ENCODE measurements around the gene SDK1.

DNA sequence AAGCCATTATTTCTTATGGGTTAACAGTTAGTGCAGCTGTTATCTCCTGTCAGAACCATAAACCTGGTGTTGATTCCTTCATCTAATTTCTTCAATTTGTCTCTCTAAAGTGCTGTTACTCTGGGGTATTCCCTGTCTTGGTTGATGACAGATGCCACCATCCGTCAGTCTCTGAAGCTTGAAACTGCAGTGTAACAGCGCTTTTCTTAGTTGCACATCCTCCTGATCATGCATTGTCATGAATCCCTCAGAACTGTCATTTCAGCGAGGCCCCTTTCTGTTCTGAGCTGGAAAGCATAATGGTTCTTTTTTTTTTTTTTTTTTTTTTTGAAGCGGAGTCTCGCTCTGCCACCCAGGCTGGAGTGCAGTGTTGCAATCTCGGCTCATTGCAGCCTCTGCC lies 193.9 kb downstream of the SDK1 start:
- TF ChIP-seq, protein P1, sequence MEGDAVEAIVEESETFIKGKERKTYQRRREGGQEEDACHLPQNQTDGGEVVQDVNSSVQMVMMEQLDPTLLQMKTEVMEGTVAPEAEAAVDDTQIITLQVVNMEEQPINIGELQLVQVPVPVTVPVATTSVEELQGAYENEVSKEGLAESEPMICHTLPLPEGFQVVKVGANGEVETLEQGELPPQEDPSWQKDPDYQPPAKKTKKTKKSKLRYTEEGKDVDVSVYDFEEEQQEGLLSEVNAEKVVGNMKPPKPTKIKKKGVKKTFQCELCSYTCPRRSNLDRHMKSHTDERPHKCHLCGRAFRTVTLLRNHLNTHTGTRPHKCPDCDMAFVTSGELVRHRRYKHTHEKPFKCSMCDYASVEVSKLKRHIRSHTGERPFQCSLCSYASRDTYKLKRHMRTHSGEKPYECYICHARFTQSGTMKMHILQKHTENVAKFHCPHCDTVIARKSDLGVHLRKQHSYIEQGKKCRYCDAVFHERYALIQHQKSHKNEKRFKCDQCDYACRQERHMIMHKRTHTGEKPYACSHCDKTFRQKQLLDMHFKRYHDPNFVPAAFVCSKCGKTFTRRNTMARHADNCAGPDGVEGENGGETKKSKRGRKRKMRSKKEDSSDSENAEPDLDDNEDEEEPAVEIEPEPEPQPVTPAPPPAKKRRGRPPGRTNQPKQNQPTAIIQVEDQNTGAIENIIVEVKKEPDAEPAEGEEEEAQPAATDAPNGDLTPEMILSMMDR (IDR thresholded peaks at IDR 0.05; ENCODE audit: low read depth, low read length, poor library complexity, severe bottlenecking), result no peak
- TF ChIP-seq EZH2phosphoT487 (IDR thresholded peaks at IDR 0.05; ENCODE audit: borderline replicate concordance, low read length), result no peak

Data from DOHH2 (cell line).